ENCODE measurements around the gene ATP6V1B1.

- TF ChIP-seq POLR2A (IDR thresholded peaks at IDR 0.05) (no peak), CTCF (IDR thresholded peaks at IDR 0.05) (no peak)
Measured at GRCh38 chr2:70939001-70939838, 3.5 kb downstream of the ATP6V1B1 start.
